MCF 10A (cell line): ENCODE measurements around the gene NFIA. TPM values are rescaled to one million over a fixed set of nuclear protein-coding genes. Genes with fewer than 3 reads are reported as not detected.

Experiments used
- BruUV-seq: library from RNA; stranded (reverse); fragments of 400-500 nt; replicated peaks from 2 replicates; lab custom pipeline; 2021; lab: Mats Ljungman, UMichigan
- CTCF ChIA-PET: fragments of 300-600 bp; sonication (Branson Sonifier 250); formaldehyde crosslinking; extraction: SDS; loops from one replicate; lab custom pipeline; 2021; ENCODE audit warnings: antibody characterized with exemption, inconsistent platforms; lab: Yijun Ruan, JAX
- POLR2A ChIA-PET: fragments of 300-600, 350-650 bp; sonication (Branson Sonifier 250); formaldehyde crosslinking; extraction: SDS; loops from one replicate; lab custom pipeline; 2020; ENCODE audit warnings: antibody characterized with exemption, inconsistent platforms; lab: Yijun Ruan, JAX
- DNase-seq: peaks from one replicate; pipeline ENCODE4 v3.0.0-alpha.2; 2018; ENCODE audit not compliant: unreplicated experiment
- H3K27ac Mint-ChIP-seq: one replicate; pipeline ENCODE4 v1.8.0; 2022; ENCODE audit warnings: mild to moderate bottlenecking, low read depth, mixed read lengths; ENCODE audit not compliant: unreplicated experiment
- H3K27me3 Mint-ChIP-seq: one replicate; pipeline ENCODE4 v1.8.0; 2022; ENCODE audit warnings: mixed read lengths; ENCODE audit not compliant: insufficient read depth, unreplicated experiment
- H3K36me3 Mint-ChIP-seq: one replicate; pipeline ENCODE4 v1.8.0; 2022; ENCODE audit warnings: mild to moderate bottlenecking, moderate library complexity, mixed read lengths; ENCODE audit not compliant: insufficient read depth, unreplicated experiment
- H3K4me1 Mint-ChIP-seq: one replicate; pipeline ENCODE4 v1.8.0; 2022; ENCODE audit warnings: mixed read lengths; ENCODE audit not compliant: insufficient read depth, unreplicated experiment
- H3K4me3 Mint-ChIP-seq: one replicate; pipeline ENCODE4 v1.8.0; 2022; ENCODE audit warnings: mild to moderate bottlenecking, moderate library complexity, mixed read lengths; ENCODE audit not compliant: unreplicated experiment
- H3K9me3 Mint-ChIP-seq: one replicate; pipeline ENCODE4 v1.8.0; 2022; ENCODE audit warnings: mixed read lengths; ENCODE audit not compliant: unreplicated experiment
- intact Hi-C: fragments of 100-400 bp; cut with micrococcal nuclease; formaldehyde crosslinking; loops from 2 replicates; pipeline ENCODE4 v1.14.1; 2022
- total RNA-seq: library from RNA; stranded (reverse); gene quantifications from 2 replicates; pipeline ENCODE4 v1.2.3, GENCODE V29; 2022
- TF ChIP-seq, protein P1 (sequence below): fragments of 200-600 bp; IDR thresholded peaks from one replicate; pipeline ENCODE4 v1.8.0; 2022; ENCODE audit warnings: antibody characterized with exemption, mild to moderate bottlenecking; ENCODE audit not compliant: unreplicated experiment

The NFIA gene
- total RNA-seq, 1 experiment from 2014 or later, result 54.8 TPM

DNA sequence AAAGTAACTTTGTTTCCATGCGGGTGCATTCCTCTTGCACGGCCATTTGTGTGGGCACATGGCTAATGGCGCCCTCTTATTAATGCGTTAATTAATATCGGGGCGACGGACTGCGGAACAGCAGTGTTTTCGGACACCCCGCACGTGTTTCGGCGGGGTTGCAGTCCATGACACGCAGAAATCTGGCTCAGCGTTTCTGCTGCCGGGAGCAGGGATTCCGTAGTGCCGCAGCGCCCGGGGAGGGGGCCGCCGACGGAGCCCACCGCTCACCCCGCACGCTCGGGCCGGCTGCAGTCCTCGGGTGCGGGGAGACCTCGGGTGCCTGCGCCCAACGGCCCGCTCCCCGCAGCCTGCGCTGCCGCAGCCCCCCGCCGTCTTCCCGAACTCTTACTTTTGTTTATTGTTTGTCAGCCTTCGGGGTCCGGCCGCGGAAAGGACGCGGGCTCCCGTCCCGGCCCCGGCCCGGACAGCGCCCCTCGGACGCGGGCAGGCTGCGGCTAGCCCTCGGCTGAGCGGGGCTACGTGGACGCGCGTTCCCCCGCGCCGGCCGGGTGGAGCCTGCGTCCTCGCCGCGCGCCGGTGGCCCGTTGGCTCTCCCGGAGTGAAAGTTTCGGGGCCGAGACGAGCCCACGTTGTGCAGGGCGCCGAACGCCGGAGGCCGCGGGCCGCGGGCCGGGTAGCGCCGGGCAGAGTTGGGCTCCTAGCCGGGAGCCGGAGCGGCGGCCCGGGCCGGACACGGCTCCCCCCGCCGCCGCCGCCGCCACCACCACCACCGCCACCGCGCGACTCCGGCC is 849 bp downstream of the NFIA start:
- peak; percentile 24 for DNase-seq
- Mint-ChIP-seq H3K4me3 (peak overlapping the region; percentile 88), H3K36me3 (peaks cover 8% of the 10 kb centered on the region), H3K27me3 (no peaks in the 10 kb centered on the region), H3K4me1 (peaks cover 36% of the 10 kb centered on the region), H3K9me3 (no peaks in the 10 kb centered on the region), H3K27ac (peak overlapping the region; percentile 96)
- ChIA-PET CTCF (interaction anchor here (1.0 kb wide), 2 partner anchors 11 to 24 kb away, joined by 3 to 5 read pairs; no protein-coding TSS in a partner anchor), POLR2A (interaction anchor here (2.2 to 7.5 kb wide), 8 partner anchors 10 to 254 kb away, joined by 20 to 369 read pairs (median 74); no protein-coding TSS in a partner anchor)
- intact Hi-C loops, result loop anchor here (10.0 kb wide), 1 partner anchor 142 kb away; no protein-coding TSS in a partner anchor
- BruUV-seq, result no TSS peak
- TF ChIP-seq, protein P1, sequence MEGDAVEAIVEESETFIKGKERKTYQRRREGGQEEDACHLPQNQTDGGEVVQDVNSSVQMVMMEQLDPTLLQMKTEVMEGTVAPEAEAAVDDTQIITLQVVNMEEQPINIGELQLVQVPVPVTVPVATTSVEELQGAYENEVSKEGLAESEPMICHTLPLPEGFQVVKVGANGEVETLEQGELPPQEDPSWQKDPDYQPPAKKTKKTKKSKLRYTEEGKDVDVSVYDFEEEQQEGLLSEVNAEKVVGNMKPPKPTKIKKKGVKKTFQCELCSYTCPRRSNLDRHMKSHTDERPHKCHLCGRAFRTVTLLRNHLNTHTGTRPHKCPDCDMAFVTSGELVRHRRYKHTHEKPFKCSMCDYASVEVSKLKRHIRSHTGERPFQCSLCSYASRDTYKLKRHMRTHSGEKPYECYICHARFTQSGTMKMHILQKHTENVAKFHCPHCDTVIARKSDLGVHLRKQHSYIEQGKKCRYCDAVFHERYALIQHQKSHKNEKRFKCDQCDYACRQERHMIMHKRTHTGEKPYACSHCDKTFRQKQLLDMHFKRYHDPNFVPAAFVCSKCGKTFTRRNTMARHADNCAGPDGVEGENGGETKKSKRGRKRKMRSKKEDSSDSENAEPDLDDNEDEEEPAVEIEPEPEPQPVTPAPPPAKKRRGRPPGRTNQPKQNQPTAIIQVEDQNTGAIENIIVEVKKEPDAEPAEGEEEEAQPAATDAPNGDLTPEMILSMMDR, result no peak

DNA sequence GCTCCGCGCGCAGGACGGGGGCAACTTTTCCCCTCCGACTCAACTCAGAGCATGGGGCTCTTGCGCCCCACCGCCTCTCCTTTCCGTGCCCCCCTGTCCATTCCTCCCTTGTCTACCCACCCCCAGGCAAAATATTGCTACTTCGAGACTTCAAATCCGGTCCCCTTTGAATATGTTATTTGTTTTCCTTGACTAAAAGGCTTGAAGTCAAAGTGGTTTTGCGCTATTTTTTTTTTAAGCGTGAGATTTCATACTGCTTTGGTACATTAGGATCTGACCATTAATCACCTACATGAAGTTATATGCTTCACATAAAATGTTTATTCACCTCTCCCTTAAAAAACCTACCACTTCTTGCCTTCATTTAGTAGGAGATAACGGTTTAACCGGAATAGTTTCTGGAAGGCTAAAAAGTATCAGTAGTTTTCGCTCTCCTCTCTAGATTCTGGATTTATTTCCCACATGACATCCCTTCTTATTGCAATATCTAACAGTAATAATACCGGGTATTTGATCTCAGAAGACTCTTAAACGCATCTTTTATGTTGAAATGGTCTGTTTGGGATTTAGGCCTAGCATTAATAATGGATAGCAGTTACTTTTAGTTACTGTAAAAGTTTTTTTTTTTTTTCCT is 1.6 kb downstream of the NFIA start:
- DNase-seq, result peak; percentile 36
- Mint-ChIP-seq H3K36me3 (peaks cover 15% of the 10 kb centered on the region), H3K27ac (peak overlapping the region; percentile 96), H3K27me3 (no peaks in the 10 kb centered on the region), H3K4me1 (peaks cover 29% of the 10 kb centered on the region), H3K9me3 (no peaks in the 10 kb centered on the region), H3K4me3 (peak overlapping the region; percentile 88)
- intact Hi-C loops, result loop anchor here (1.0 to 10.0 kb wide), 3 partner anchors 57 to 254 kb away; no protein-coding TSS in a partner anchor
- TF ChIP-seq, protein P1, result no peak
- ChIA-PET POLR2A (interaction anchor here (0.7 to 3.4 kb wide), 7 partner anchors 10 to 348 kb away, joined by 3 to 56 read pairs (median 4); no protein-coding TSS in a partner anchor), CTCF (interaction anchor here (1.0 to 2.8 kb wide), 2 partner anchors 33 to 255 kb away, joined by 3 to 12 read pairs; no protein-coding TSS in a partner anchor)
- no TSS peak for BruUV-seq

DNA sequence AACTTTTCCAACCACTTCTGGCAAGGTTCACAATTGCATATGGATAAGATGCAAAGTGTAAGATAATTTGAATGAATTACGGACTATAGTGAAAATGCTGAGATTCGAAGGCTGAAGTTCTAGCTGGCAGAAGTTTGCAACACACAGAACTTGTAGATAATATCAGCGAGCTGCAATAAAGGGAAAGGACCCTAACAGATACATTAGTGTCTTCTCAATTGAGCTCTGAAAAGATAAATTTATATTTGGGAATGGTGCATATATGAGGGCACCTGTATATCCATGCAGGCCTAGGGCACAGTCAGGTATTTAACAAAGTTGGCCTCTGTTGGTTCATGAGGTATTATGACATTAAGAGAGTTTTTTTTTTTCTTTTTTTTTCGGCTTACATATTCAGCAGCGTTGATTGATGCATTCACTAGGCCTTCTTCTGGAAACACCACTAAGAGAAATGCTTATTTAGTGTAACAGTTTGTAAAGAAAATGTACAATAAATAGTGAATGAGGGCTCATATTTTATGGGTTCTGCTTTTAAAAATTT is 2.2 kb downstream of the NFIA start:
- TF ChIP-seq, protein P1, result no peak
- H3K36me3 Mint-ChIP-seq, result peaks cover 21% of the 10 kb centered on the region
- BruUV-seq, result TSS peak; percentile 27
- DNase-seq, result peak; percentile 36
- H3K4me1 Mint-ChIP-seq, result peaks cover 23% of the 10 kb centered on the region
- intact Hi-C loops, result loop anchor here (1.0 to 10.0 kb wide), 3 partner anchors 57 to 254 kb away; no protein-coding TSS in a partner anchor
- ChIA-PET CTCF (interaction anchor here (1.0 to 2.8 kb wide), 2 partner anchors 34 to 255 kb away, joined by 3 to 12 read pairs; no protein-coding TSS in a partner anchor), POLR2A (interaction anchor here (0.7 to 3.4 kb wide), 9 partner anchors 9 to 347 kb away, joined by 3 to 56 read pairs (median 4); no protein-coding TSS in a partner anchor)
- peak overlapping the region; percentile 96 for H3K27ac Mint-ChIP-seq
- H3K9me3 Mint-ChIP-seq, result no peaks in the 10 kb centered on the region
- H3K4me3 Mint-ChIP-seq, result peak overlapping the region; percentile 88
- H3K27me3 Mint-ChIP-seq, result no peaks in the 10 kb centered on the region
